Frontal cortex (tissue), 4 donors: Measurements from ENCODE around the gene RNF183. TPM values are rescaled to one million over a fixed set of nuclear protein-coding genes. Genes with fewer than 3 reads are reported as not detected.
"Not testable (repeated sequence)": the region's sequence is repeated elsewhere in the genome, so short reads cannot be mapped to it uniquely, and the experiment has no call there.

Experiments used
- DNase-seq, 2 donors: peaks; one replicate each; pipeline ENCODE4 v3.0.0; 2012; ENCODE audit warnings: low spot score in 2 of 2
- FAIRE-seq: peaks from 2 replicates; lab custom pipeline; 2012; peaks lifted over from hg19 to GRCh38; lab: Jason Lieb, UNC
- total RNA-seq: library from RNA; depleted of rRNA; stranded (reverse); fragments of >200 nt; gene quantifications from one replicate; pipeline ENCODE4 v1.2.3, GENCODE V29; 2014
- donor health status: control.
- donor health status: control.
- donor health status: control.

RNF183 gene
- total RNA-seq, 1 donor from 2014 or later, result not detected

DNA sequence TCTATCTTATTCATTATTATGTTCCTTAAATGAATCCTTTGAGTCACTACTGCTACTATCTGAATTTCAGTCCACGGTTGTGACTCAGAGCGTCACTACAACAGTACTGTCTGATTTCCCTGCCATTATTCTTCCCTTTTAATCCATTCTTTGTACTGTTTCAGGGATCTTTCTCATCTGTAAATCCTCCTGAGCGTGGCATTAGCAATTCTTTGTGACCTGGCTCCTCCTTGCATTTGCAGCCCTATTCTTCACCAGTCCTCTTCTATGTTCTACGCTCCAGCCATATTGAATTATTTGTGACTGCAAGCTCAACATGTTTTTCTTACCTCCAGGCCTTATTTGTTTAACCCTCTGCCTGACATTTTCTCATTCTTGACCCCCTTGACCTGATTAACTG lies 21.8 kb downstream of the RNF183 start:
- FAIRE-seq (no peak), DNase-seq (no peak)

- DNase-seq (no peak), FAIRE-seq (no peak)
Observed at GRCh38 chr9:113278840-113279239, 24.3 kb downstream of the RNF183 start.

DNA sequence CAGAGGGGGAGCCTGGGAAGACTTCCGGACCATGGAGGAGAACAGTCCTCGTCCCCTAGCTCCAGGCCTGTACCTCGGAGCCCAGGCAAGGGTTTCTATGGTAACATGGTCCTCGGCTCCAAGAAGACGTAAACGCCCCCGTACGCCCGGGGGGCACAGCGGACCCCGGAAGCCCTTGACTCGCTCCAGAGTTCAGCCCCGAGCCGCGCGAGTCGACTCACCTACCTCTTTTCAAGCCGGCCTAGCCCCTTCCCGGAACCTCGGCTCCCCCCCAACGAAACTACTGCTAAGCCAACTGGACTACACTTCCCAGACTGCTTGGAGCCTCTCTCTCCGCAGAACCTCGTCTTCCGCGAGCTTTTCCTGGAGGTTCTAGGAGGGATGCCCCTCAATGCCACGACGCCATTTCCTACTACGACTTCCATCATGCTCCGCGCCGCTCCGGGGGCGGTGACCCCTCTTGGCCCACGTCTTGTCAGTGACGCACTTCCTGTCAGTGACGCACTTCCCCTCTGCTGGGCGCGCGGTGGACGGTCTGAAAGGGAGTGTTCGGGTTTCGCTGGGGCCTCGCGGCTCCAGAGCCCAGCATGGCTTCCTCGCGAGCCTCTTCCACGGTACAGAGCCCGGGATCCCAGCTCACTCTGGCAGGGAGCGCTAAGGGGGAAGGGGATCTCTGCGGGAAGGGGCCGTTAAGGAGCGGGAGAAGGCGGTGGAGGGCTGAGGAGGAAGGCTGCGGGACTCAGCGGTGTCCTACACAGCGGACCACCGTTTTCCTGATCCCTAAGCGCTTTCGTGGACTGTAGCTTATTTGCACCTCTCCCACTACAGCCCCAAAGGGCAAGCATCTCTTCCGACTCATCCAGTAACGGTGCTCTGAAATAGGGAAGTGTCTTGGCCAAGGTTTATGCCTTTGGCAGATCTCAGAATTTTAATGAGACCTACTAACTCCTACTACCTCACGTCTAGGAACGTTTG lies 27.7 kb downstream of the RNF183 start, which contains the start of the genes CDC26 and PRPF4:
TSS of gene CDC26 (minus strand) at position 416 of the 975 bp plus-strand sequence. CDS start 3,065 bp downstream, outside the sequence.
TSS of gene PRPF4 (plus strand) at position 502 of the 975 bp plus-strand sequence. CDS start at position 588, 86 bp downstream.
- DNase-seq (peak; percentile 81 to 91), FAIRE-seq (peak; percentile 64)

DNA sequence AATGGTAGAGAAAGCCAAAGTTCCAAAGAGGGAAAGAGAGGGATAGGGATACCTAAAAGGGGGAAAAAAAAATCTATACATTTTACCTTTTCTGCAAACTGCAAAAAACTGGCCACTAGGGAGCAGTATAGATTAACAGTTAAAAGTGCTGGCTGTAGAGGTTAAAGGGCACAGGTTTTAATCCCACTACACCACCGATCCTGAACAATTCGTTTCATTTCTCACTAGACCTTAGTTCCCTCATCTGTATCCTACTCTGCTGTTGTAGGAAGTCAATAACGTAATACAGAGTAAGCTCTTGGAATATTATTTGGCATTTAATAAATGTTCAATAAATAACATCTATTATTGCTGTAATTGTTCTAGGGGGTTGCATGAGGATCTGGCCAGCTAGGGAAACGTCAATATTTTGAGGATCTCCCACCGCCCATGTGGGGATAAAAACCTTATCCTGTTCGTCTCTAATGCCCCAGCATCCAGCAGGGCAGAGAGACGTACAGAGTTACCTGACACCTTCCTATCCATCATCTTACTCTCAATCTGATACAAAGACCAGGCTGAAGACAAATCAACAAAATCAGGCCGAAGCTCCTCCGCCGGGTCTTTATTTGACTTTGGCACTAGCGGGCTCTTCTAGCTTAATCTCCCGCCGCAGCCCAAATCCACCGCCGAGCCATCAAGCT lies 28.6 kb downstream of the RNF183 start:
- no peak for FAIRE-seq
- DNase-seq, result peak; percentile 17 to 37

DNA sequence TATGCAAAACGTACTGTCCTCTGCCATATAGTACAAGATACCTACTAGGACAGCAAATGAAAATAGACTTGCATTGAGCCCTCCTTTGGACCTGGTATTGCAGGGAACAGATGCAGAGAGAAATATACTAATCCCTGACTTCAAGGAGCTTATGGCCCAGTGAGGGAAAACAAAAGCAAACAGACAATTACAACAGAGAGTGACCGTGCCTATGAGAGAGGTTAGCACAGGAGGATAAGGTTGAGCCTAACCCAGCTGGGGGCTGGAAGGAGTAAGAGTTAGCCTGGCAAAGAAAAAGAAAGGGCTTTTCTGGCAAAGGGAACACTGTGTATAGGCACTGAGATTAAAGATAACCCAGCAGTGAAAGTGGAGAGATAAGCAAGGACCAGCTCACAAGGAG lies 33.3 kb downstream of the RNF183 start:
- FAIRE-seq (no peak), DNase-seq (no peak)

DNA sequence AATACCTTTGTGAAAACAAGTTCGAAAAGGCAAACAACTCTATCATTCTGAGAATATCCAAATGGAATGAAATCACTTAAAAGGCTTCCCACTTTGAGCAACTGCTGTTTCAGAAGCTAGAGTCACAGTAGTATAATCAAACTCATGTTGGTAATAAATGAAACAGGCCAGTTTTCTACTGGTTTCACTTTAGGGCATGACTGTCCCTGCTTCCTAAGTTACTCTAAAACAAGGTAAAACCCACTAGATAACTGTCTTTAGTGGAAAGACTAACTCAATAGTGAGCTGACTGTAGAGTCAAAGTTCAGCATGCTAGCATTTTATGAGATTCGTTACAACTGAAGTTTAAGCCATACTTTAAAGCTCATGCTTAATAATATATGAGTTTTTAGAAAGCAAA lies 33.8 kb downstream of the RNF183 start:
- DNase-seq, result no peak
- no peak for FAIRE-seq

GRCh38 chr9:113267911-113268566 lies 35.1 kb downstream of the RNF183 start:
- FAIRE-seq (no peak), DNase-seq (no peak)

GRCh38 chr9:113266174-113266573 lies 37.0 kb downstream of the RNF183 start:
- no peak for FAIRE-seq
- DNase-seq, result no peak

GRCh38 chr9:113261917-113262671 lies 41.1 kb downstream of the RNF183 start:
- no peak for DNase-seq
- no peak for FAIRE-seq

DNA sequence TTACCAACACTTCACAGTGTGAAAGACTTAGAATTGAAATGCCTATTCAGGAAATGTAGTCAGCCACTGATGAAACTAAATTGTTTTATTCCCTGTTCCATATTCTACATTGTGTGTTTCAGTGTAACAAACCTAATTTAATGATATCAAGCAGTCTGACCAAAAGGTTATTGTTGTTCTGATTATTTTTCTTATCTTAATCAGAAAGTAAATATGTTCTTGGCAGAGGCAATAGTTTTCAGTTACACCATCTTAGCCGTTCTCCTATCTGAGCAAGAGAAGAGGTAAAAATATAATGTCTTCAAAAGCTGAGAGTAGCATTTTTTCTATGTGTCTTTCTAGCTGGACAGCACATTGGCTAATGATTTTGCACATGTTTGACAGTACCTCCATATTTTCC lies 44.9 kb downstream of the RNF183 start:
- FAIRE-seq, result no peak
- DNase-seq, result no peak

DNA sequence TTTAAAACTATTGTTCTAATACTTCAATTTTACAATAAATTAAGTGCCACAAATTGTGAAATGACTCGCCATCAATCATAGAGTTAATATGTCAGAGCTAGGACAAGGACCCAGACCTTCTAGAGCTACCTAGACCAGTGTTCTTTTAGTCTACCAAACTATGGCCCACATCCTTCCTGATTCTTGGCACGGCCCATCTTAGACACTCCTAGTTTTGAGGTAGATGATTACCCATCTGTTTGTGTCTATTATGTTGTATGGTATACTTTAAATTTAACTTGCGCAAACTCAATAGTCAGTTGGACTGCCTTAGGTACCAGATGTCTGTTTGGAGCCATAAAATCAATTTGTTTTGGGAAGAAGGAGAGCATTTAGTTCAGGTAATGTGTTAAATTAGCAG lies 45.3 kb downstream of the RNF183 start:
- no peak for DNase-seq
- no peak for FAIRE-seq

GRCh38 chr9:113255438-113255837 lies 47.7 kb downstream of the RNF183 start:
- no peak for DNase-seq
- no peak for FAIRE-seq

- FAIRE-seq, result no peak
- no peak for DNase-seq
Observed at GRCh38 chr9:113254991-113255390, 48.2 kb downstream of the RNF183 start.

GRCh38 chr9:113250807-113251206 lies 52.4 kb downstream of the RNF183 start:
- no peak for DNase-seq
- no peak for FAIRE-seq

DNA sequence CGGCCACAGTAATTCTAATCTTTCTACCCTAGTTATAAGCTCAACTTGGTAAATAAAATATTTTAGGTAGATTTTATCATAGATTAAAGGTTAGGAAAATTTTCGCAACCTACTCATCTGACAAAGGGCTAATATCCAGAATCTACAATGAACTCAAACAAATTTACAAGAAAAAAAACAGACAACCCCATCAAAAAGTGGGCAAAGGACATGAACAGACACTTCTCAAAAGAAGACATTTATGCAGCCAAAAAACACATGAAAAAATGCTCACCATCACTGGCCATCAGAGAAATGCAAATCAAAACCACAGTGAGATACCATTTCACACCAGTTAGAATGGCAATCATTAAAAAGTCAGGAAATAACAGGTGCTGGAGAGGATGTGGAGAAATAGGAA lies 53.5 kb downstream of the RNF183 start:
- FAIRE-seq, result not testable (repeated sequence)

GRCh38 chr9:113247640-113248039 lies 55.5 kb downstream of the RNF183 start:
- no peak for DNase-seq
- FAIRE-seq, result no peak

More for the DNA sequence above, 53.5 kb downstream of the RNF183 start:
- DNase-seq, result not testable (repeated sequence)
